GM23338 (cell line): ENCODE data around the gene NXPH3.

Experiments
- CTCF ChIP-seq, 2 experiments: fragments of 200-600 bp in 1 of 2; sonication (generic) in 1 of 2; conservative IDR thresholded peaks; 2 replicates each; pipeline versions ENCODE4 v1.5.1 to v1.6.1; 2016 to 2017; ENCODE audit warnings: antibody characterized with exemption in 2 of 2, low read depth in 2 of 2, mild to moderate bottlenecking in 2 of 2, moderate library complexity in 1 of 2
- ETS1 ChIP-seq: IDR thresholded peaks from 2 replicates; pipeline ENCODE4 v1.6.1; 2016; ENCODE audit warnings: antibody characterized with exemption
- EZH2 ChIP-seq: fragments of 200-600 bp; sonication (generic); IDR thresholded peaks from one replicate; pipeline ENCODE4 v1.8.0; 2017; ENCODE audit warnings: antibody characterized with exemption, mild to moderate bottlenecking, low read depth; ENCODE audit not compliant: unreplicated experiment
- EZH2phosphoT487 ChIP-seq: fragments of 200-600 bp; sonication (generic); IDR thresholded peaks from one replicate; pipeline ENCODE4 v1.8.1; 2018; ENCODE audit warnings: antibody characterized with exemption; ENCODE audit not compliant: unreplicated experiment
- POLR2AphosphoS5 ChIP-seq: IDR thresholded peaks from 2 replicates; pipeline ENCODE4 v1.6.1; 2016; ENCODE audit warnings: antibody characterized with exemption, low read depth

- TF ChIP-seq POLR2AphosphoS5: no peak
- no peak for TF ChIP-seq CTCF (conservative IDR thresholded peaks at IDR 0.05; ENCODE audit: low read depth in 2 of 2)
- no peak for TF ChIP-seq EZH2phosphoT487
- TF ChIP-seq EZH2: no peak
- TF ChIP-seq ETS1: no peak
Observed at GRCh38 chr17:49592263-49592662, 16.6 kb downstream of the NXPH3 start.
